GM20000 (cell line): Measurements from ENCODE around the gene TRIM3.

Experiments
- DNase-seq: peaks from one replicate; pipeline ENCODE4 v3.0.0; 2012; ENCODE audit warnings: low spot score
- CTCF ChIP-seq: IDR thresholded peaks from 2 replicates; pipeline ENCODE4 v1.5.1; 2012; ENCODE audit warnings: mild to moderate bottlenecking, control low read depth; ENCODE audit errors: extremely low read depth, missing control alignments

Gene TRIM3

GRCh38 chr11:6502382-6502781 lies 28.6 kb upstream of the TRIM3 start:
- no peak for DNase-seq

GRCh38 chr11:6498544-6498943 lies 24.8 kb upstream of the TRIM3 start:
- no peak for DNase-seq
- TF ChIP-seq CTCF = no peak

More at GRCh38 chr11:6502382-6502781, 28.6 kb upstream of the TRIM3 start:
- no peak for TF ChIP-seq CTCF

GRCh38 chr11:6498121-6498520 lies 24.4 kb upstream of the TRIM3 start:
- DNase-seq = no peak
- no peak for TF ChIP-seq CTCF

- no peak for DNase-seq
Measured at GRCh38 chr11:6497069-6497839, 23.5 kb upstream of the TRIM3 start, which contains the start of gene DNHD1. Gene DNHD1 (plus strand): TSS chr11:6497280. CDS start chr11:6498216, 936 bp downstream.

GRCh38 chr11:6489306-6489705 lies 15.6 kb upstream of the TRIM3 start:
- no peak for TF ChIP-seq CTCF
- DNase-seq = no peak

More at GRCh38 chr11:6497069-6497839, 23.5 kb upstream of the TRIM3 start, which contains the start of gene DNHD1:
- no peak for TF ChIP-seq CTCF

GRCh38 chr11:6488821-6489220 lies 15.1 kb upstream of the TRIM3 start:
- no peak for TF ChIP-seq CTCF

GRCh38 chr11:6488342-6488741 lies 14.6 kb upstream of the TRIM3 start:
- no peak for TF ChIP-seq CTCF
- DNase-seq = no peak

More at GRCh38 chr11:6488821-6489220, 15.1 kb upstream of the TRIM3 start:
- no peak for DNase-seq
